ENCODE data around the gene GLMN. TPM values are rescaled to one million over a fixed set of nuclear protein-coding genes. Genes with fewer than 3 reads are reported as not detected.
"Not testable (repeated sequence)": the region's sequence is repeated elsewhere in the genome, so short reads cannot be mapped to it uniquely, and the experiment has no call there.

The GLMN gene
- polyA plus RNA-seq, 1 donor, result 33.0 TPM

- DNase-seq, result no peak
These were observed 827 bp upstream of the GLMN start for GRCh38 chr1:92299477-92300150.

- DNase-seq, result no peak
These were observed 594 bp downstream of the GLMN start for GRCh38 chr1:92298213-92298572.

DNA sequence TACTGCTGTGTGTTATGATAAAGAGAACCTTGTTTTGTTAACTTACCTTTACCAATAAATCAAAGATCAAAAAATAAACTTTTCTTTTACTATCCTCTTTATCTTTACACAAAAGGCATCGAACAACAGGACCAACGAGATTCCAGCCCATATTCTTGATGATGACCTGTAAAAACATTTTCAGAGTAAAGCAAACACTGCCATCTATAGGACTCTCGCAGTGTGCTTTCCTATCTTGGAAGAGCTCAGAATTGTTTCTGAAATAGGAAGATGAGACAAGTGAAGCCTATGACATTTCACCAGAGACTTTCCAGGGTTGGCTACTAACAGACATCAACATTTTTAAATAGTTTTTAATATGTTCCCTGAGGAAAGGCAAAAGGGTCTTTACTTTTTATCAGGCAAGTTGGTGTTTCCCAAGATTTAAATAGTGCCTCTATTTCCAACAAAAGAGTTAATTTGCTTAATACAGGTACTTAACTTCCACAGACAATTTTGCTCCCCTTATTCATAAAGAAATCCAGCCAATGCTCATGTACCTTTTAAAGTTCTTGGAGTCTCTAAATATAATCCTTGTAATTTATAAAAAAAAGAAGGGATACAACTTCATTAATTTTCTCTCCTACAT lies 7.3 kb downstream of the GLMN start:
- no peak for DNase-seq

DNA sequence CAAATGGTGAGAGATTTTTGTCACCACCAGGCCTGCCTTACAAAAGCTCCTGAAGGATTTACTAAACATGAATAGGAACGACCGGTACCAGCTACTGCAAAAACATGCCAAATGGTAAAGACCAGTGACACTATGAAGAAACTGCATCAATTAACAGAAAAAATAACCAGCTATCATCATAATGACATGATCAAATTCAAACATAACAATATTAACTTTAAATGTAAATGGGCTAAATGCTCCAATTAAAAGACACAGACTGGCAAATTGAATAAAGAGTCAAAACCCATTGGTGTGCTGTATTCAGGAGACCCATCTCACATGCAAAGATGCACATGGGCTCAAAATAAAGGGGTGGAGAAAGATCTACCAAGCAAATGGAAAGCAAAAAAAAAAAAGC lies 17.4 kb downstream of the GLMN start:
- DNase-seq, result not testable (repeated sequence)

DNA sequence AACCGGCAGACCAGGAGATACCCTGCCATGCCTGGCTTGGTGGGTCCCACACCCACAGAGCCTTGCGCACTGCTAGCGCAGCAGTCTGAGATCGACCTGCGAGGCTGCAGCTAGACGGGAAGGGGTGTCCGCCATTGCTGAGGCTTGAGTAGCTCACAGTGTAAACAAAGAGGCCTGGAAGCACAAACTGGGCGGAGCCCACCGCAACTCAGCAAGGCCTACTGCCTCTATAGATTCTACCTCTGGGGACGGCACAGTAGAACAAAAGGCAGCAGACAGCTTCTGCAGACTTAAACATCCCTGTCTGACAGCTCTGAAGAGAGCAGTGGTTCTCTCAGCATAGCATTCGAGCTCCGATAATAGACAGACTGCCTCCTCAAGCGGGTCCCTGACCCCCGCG lies 19.0 kb downstream of the GLMN start:
- DNase-seq, result not testable (repeated sequence)

DNA sequence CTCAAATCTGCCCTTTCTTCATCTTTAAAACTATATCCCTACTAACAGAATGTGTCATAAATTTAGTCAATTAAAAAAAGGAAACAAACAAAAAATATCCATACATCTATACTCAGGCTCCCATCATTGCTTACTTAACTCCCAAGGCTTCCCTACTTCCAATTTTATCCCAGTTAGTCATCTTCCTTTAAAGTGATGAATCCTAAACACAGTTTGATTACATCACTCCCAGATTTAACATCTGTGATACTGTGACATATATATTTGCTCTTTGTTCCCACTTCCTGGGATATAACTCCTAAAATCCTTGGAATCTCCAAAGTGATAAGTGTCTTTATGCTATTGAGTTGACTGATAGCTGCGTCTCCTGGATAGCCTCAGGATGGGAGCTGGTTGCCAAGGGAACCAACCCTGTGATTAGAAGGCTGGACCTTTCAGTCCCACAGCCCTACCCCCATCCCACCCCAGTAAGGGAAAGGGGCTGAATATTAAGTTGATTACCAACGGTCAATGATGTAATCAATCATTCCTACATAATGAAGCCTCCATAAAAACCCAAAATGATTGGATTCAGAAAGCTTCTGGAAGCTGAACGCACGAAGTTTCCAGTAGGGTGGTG lies 21.6 kb downstream of the GLMN start:
- no peak for DNase-seq

DNA sequence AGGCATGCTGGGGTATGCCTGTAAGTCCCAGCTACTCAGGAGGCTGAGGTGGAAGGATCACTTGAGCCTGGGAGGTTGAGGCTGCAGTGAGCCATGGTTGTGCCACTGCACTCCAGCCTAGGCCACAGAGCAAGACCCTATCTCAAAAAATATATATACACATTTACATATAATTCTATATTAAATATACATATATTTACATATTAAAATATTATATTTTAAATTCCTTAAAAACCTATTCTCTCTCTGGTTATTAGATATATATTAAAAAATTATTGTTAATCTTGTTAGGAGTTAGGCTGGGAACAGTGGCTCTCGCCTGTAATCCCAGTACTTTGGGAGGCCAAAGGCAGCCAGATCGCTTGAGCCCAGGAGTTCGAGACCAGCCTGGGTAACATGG lies 22.7 kb downstream of the GLMN start:
- no peak for DNase-seq

- DNase-seq, result no peak
These were observed 23.8 kb downstream of the GLMN start for GRCh38 chr1:92274939-92275338.

DNA sequence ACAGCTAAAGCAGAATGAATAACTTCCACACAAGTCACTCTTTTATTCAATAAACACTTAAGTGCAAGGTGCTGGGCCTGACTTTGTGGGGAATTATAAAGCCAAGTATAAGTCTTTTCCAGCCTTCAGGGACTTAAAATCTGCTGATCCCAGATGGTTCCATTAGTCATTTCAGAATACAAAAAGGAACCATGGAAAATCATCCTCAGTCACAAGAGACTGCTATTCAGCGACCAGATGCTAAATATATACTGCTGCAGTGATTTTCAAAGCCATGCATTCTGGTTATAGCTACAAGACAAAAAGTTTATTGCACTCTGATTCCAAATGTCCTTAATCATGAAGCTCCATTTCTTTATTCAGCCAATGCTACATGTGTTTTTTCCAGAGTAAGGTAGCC lies 25.7 kb downstream of the GLMN start:
- no peak for DNase-seq

DNA sequence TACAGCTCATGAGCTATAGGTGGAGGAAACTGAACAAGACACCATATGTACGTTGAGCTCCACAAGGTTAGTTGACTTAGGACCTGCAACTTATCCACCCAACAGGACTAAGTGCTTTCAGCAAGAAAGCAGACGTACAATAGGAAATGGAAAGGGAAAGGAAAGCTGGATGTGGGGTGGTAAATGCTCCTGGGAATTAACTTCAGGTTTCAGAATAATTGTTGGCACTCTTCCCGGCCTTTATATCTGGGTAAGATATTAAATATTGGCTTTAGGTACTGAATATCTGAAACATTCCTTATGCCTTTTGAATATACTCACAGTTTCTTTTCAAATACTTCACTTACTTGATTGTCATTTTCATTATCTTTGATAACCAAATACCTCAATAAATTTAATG lies 36.3 kb downstream of the GLMN start:
- DNase-seq, result no peak

DNA sequence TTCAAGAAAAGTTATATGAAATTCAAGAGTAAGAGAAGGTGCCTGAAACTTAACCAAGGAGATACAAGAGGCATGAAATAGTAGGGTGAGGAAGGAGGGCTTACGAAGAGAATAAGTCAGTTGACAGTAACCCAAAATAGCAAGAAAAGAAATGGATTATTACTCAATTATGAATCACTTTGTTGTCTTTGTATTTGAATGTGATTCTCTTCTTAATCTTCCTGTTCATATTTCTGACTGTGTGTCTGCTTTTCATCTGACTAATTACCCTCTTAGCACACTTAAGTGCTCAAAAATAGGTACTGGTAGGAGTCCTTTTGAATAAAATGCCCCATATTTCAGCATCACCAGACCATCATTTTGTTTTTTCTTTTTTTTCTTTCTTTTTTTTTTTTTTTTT lies 39.4 kb downstream of the GLMN start:
- no peak for DNase-seq

DNA sequence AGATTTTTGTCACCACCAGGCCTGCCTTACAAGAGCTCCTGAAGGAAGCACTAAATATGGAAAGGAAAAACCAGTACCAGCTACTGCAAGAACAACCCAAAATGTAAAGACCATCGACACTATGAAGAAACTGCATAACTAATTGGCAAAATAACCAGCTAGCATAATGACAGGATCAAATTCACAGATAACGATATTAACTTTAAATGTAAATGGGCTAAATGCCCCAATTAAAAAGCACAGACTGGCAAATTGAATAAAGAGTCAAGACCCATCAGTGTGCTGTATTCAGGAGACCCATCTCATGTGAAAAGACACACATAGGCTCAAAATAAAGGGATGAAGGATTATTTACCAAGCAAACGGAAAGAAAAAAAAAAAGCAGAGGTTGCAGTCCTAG lies 44.1 kb downstream of the GLMN start:
- DNase-seq, result not testable (repeated sequence)

DNA sequence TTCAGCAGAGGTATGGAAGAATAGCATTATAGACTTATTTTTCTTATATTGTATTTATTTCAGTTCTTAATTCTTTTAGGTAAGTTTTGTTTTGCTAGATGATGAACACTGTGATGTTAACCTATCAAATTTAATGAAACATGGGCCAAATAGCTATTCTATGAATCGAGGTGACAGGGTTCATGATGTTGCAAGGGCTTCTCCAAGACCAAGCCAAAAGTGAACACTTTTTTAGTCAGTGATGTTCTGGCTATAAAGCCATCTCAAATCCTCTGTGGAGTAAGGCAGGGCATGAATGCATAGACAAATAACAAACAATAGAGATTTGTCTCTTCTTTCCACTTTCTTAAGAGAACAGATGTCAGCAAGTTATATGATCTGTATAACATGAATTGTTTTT lies 54.4 kb downstream of the GLMN start:
- DNase-seq, result no peak

GRCh38 chr1:92240034-92240433 lies 58.8 kb downstream of the GLMN start:
- DNase-seq, result no peak

DNA sequence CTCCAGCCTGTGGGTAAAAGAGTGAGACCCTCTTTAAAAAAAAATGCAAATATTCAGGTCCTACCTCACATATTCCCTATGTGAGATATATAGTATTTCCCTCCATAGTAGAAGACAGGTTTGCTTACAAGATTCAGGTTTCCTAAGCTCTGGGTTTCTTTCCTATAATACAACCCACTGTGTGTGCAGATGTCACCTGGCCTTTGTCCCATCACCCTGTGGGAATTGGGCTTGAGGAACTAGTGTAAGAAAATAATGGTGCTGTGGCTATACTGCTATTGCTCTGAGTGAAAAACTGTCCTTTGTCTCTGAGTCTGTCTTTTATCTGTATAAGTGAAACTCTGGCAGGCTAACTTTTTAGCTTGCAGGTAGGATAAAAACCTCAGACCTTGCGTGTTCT lies 68.1 kb downstream of the GLMN start:
- no peak for DNase-seq

- no peak for DNase-seq
These were observed 70.4 kb downstream of the GLMN start for GRCh38 chr1:92228401-92228800.

DNA sequence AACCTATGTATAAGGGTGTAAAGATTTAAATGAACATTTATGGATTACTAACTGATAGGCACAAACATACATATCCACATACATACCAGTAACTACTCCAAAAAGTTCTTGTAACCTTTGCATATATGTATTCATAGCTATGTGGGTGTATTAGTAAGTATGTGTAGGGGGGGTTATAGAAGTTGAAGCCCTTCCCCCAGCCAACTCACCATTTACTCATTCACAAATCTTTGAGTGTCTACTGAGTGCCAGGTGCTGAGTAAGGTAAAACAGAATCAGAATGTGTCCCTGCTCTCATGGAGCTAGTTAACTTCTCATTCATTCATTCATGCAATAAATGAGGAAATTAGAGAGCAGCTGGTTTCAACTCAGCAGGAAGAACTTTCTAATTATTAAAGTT lies 79.8 kb downstream of the GLMN start:
- DNase-seq, result no peak

DNA sequence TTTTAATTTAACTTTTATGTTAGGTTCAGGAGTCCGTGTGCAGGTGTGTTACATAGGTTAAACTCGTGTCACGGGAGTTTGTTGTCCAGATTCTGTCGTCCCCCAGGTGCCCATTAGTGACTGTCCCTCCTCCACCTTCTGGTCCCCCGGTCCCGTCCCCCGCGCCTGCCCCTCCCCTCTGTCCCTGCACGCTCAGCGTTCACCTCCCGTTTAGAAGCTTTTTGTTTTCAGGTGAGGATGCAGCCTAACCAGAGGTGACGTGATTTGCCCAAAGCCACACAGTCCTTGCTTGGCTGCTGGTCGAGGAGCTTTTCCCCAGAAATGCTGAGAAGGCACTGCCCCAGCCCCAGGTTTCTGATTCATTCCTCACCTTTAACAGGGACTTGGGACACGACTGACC lies 80.2 kb downstream of the GLMN start:
- no peak for DNase-seq

DNA sequence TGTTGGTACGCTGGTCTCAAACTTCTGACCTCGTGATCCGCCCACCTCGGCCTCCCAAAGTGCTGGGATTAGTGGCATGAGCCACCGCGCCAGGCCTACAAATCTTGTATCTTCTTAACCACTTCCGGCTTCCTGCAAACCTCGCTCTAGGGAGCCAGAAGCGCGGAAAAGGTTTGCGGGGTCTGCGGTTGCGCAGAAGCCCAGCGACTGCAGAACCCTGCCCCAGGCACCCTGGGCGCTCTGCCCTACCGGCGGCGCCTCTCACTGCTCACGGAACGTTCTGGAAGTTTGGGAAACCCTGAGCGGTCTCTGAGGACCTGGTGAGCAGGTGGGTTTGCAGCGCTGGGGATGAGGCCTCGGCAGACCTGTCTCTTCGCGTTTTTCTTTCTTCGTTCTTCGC lies 81.1 kb downstream of the GLMN start, which contains the start of gene C1orf146:
TSS of gene C1orf146 (plus strand) at position 195 of the 400 bp plus-strand sequence. CDS start 13,506 bp downstream, outside the sequence.
- no peak for DNase-seq

- no peak for DNase-seq
These were observed 87.6 kb downstream of the GLMN start for GRCh38 chr1:92211166-92211565.

- no peak for DNase-seq
These were observed 88.1 kb downstream of the GLMN start for GRCh38 chr1:92210701-92211100.

DNA sequence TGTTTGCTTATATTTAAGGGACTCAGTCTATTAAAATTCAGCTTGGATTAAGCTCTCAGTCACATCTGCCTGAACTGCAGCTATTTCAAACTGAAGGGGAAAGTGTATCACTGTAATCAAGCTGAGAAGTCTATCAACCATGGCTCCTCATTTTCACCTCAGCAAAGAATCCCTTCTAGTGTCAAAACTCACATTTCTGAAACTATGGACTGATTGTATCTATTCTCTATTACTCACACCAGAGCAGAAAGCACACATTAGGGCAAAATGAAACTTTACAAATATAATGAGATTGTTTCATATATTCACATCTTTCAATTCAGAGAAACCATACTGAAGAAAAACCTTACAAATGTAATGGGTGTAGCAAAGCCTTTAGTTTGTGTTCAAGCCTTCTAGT lies 95.7 kb downstream of the GLMN start:
- DNase-seq, result no peak

DNA sequence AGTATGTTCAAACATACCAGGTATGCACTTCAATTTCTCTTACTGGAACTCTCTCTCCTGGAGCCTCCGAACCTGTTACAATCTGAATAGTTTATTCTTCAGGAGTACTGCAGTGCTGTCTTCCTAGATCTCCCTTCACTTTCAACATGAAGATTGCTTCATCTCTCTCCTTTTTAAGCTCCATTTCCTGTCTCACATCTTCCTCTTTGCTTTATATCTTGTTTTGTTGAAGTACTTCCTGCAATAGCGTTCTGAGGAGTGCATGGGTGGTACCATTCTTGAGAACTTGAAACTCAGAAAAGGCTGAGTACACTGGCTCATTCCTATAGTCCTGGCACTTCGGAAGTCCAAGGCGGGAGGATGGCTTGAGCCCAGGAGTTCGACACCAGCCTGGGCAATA lies 96.8 kb downstream of the GLMN start:
- DNase-seq, result no peak

Measured in left kidney (tissue), 2 donors.